RPMI8226 (cell line): ENCODE data around the gene MAD2L2.

Experiments used
- DNase-seq: peaks from one replicate; pipeline ENCODE4 v3.0.0-alpha.2; 2015

Gene MAD2L2

GRCh38 chr1:11680270-11681070 is 478 bp downstream of the MAD2L2 start:
- DNase-seq, result no peak

DNA sequence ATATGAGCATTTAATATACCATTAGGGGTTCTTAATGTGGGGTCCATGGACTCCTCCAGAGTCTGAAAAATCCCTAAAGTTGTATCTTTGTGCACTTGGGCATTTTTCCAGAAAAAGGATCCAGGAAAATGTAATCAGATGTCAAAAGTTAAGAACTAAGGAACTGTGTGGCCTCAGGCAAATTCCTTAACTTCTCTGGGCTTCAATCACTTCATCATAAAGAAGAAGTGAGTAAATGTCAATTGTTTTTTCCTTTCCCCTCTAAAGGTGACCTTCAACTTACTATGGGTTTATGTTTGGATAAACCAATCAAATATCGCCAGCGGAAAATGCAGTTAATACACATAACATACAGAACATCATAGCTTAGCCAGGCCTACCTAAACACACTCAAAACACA is 2.5 kb downstream of the MAD2L2 start:
- no peak for DNase-seq

DNA sequence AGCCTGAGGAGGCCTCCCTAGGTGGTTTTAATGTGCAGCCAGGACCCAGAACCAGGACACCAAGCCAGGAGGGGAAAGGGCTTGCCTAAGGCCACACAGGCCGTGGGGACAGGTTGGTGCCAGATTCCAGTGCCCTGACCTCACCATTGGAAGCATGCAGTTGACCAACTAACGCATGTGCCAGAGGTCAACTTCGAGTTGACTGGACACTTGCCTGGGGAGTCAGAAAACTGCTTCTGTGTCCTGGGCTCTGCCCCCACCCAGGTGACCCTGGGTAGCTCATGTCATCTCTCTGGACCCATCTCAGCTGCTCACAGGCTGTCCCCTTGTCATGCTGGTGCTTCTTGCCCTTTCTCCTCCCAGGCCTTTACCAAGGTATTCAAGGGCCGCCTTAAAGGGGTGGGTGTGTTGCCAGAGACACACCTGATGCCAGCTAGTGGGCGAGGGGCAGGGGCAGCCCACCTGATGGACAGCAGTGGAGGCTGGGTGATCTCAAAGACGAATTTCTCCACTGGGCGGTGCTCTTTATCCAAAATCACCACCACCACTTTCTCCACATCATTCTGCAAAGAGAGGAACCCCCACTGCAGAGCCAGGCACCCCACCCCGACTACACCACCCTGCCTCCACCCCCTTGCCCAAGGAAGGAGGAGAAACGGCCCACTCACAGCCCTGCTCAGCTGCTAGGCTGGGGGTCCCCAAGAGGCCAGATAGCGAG is 4.4 kb downstream of the MAD2L2 start:
- no peak for DNase-seq

DNA sequence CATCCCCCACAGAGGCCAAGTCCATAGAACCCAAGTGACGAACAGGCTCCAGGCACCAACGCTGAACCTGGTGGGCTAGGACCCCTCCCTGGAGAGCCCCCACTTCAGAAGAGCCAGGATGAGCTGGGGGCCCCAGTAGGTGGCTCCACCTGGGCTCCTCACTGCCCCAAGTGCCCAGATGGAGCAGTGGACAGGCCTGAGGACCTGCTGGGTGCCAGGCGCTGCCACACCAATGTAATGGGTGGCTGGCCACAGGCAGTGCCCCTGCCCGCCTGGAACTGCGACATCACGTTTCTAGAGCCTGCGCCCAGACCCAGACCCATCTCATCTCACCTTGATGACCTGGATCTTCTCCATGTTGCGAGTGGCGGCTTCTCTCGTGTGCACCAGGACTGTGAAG is 5.6 kb downstream of the MAD2L2 start:
- DNase-seq, result no peak

DNA sequence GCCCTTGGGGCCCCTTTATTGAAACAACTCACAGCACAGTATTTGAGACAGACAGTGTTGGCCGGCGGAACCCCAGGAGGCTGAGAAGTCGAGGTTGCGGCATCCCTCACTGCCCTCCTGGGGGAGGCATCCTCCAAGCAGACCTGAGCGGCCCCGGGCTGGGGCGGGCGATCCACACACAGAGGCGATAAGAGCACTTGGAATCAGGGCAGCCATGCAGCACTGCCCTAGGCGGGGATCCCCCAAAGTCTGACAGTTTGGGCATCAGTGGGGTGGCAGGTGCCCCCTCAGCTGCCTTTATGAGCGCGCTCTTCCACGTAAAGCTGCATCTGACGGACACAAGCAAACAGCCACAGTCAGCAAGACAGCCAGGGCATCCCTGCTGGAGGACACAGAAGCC is 6.5 kb downstream of the MAD2L2 start:
- no peak for DNase-seq

DNA sequence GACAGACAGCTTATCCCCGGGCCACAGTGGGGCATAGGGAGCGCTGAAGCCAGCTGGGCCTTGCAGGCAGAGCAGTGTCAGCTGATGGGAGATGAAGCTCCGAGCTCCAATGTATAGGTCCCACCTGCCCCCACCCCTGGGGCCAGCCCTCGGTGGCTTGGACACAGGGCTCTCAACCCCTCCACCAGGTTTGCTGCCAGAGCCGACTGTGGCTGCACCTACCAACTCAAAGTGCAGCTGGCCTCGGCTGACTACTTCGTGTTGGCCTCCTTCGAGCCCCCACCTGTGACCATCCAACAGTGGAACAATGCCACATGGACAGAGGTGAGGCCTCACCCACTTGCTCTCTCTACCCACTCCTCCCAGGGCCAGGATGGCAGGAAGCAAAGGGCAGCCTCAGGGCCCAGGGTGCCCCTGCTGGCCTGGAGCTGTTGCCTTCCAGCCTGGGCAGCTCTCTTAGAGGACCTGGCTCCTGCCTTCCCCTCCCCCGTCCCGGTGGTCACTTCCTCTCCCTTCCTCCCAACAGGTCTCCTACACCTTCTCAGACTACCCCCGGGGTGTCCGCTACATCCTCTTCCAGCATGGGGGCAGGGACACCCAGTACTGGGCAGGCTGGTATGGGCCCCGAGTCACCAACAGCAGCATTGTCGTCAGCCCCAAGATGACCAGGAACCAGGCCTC is 7.7 kb downstream of the MAD2L2 start:
- DNase-seq, result no peak

GRCh38 chr1:11671544-11672286 is 9.2 kb downstream of the MAD2L2 start:
- DNase-seq, result no peak

DNA sequence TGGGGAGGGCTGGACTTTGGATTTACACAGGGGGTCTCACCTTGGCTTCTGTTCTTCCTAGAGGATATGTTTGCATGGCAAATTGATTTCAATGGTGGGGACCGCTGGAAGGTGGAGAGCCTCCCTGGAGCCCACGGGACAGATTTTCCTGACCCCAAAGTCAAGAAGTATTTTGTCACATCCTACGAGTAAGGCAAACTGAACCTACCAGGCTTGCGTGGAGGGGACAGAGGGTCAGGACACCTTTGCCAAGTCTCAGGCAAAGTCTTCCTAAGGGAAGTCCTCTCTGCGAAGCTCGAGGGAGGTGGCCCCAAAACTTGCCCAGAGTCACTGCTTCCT is 9.8 kb downstream of the MAD2L2 start:
- DNase-seq, result no peak

DNA sequence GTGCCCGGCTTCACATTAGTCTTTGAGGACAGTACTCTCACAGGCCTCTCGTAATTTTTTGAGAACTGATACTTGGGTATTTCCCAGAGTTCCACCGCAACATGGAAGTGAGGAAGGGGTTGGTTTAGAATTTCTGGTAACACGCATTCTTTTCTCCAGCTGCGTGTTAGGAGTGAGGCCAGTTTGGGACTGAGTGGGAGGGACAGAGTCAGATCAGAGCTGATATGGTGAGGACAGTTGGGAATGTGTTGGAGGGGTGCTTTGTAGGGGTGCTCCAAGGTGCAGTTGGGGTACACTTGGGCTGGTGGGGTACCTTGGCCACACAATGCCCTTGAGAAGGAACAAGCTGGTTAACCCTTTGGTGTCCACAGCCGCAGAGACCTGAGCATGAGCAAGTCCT is 10.2 kb downstream of the MAD2L2 start:
- DNase-seq, result no peak

- no peak for DNase-seq
Observed at GRCh38 chr1:11668516-11668915, 12.4 kb downstream of the MAD2L2 start.

- DNase-seq, result no peak
Observed at GRCh38 chr1:11664336-11665065, 16.4 kb downstream of the MAD2L2 start.

GRCh38 chr1:11661103-11661502 is 19.8 kb downstream of the MAD2L2 start:
- no peak for DNase-seq

GRCh38 chr1:11659748-11660147 is 21.2 kb downstream of the MAD2L2 start:
- DNase-seq, result no peak

DNA sequence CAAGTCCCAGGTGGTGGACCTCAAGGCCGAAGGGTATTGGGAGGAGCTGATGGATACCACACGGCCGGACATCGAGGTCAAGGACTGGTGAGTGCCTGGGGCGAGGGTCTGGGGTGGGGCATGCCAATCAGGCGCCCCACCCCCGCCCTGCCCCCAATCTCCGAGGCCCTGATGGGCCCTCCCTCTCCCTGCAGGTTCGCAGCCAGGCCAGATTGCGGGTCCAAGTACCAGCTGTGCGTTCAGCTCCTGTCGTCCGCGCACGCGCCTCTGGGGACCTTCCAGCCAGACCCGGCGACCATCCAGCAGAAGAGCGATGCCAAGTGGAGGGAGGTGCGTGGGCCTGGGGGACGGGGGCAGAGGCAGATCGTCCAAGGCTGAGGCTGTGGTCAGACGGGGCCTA is 22.4 kb downstream of the MAD2L2 start:
- DNase-seq, result no peak

GRCh38 chr1:11657654-11658053 is 23.3 kb downstream of the MAD2L2 start:
- DNase-seq, result no peak

- no peak for DNase-seq
Observed at GRCh38 chr1:11654939-11655808, 25.8 kb downstream of the MAD2L2 start.

DNA sequence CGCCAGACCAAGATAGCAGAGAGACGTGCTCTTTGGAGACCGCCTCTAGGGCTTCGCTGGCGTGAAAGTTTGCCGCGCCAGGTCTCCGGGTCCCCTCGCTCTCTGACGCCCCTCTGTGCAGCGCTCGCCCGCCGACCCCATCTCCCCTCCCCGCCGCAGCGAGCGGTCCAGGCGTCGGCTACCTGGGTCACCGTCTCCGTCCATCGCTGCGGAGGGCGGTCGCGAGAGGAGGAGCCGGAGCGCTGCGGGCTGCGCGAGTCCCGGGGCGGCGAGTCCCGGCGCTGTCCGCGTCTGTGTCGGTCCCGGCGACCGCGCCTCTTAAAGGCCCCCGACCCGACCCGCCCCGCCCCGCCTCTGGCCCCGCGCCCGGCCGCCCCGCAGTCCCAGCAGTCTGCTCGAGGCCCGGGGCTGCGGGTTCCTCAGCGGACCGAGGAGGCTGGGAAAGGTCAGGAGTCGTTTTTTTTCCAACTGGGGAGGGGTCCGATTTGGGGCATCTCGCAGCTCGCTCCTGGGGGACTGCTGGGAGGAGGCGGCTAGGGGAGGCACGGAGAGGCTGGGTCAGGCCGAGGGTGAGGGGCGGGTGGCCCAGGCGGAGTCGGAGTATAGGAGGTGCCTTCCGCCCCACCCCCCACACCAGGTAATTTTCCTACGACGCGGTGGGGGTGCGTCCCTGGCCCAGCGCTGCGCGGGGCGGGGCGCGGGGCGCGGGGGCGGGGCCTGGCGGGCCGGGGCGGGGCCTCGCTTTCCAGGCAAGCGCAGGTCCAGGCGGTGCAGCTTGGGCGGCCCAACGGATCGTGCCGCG is 26.6 kb downstream of the MAD2L2 start, which contains the start of the genes FBXO2 and FBXO44:
TSS of gene FBXO2 (minus strand) at position 293 of the 802 bp plus-strand sequence. CDS start at position 204, 89 bp downstream.
TSS of gene FBXO44 (plus strand) at position 741 of the 802 bp plus-strand sequence. CDS start 959 bp downstream, outside the sequence.
- DNase-seq, result peak; percentile 64

- no peak for DNase-seq
Observed at GRCh38 chr1:11653861-11654136, 27.1 kb downstream of the MAD2L2 start.

DNA sequence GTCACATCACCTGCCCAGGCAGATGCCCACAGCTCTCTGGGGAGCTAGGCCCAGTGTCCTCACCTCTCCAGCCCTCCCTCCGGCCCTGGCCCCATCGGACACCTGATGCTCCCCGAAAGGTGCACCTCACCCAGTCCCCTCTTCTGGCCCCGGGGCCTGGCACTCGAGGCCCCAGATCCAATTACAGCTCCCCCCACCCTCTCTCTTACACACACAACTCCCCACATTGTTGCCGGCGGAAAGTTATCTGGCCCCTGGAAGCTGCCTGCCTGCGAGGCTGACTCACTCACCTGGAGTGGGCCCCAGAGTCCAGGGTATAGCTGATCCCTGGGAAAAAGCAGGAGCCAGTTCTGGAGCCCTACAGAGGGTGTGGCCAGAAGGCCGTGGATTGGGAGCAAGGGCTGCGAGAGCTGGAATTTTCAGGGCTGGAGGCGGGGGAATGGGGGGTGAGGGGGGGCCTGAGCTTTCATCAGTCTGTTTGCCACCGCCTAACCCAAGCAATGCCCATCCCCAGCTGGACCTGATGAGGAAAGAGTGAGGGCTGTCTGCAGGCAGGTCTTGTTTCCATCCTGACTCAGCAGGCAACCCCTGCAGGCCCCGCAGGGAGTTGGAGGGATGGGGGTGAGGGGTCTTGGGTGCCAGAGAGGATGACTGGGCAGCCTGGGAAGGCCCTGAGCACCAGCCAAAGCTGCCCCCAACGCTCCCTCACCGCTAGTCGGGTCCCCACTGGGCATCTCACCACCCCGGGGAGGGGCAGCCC is 27.7 kb downstream of the MAD2L2 start:
- DNase-seq, result no peak
